Trophoblast cell (in vitro differentiated cells and primary cell): ENCODE results near the gene CORO2B.

ENCODE experiments used
- DNase-seq, 2 donors: peaks; one replicate each; pipeline ENCODE4 v3.0.0-alpha.2; 2016
- H2AFZ ChIP-seq: 2 replicates; pipeline ENCODE4 v1.6.1; 2013; ENCODE audit warnings: low read length, moderate library complexity, mild to moderate bottlenecking; ENCODE audit not compliant: insufficient read depth, poor library complexity
- H2AK5ac ChIP-seq: 2 replicates; pipeline ENCODE4 v1.6.1; 2013; ENCODE audit warnings: mild to moderate bottlenecking, low read length
- H2BK120ac ChIP-seq: 2 replicates; pipeline ENCODE4 v1.6.1; 2013; ENCODE audit warnings: low read length, mild to moderate bottlenecking, moderate library complexity; ENCODE audit not compliant: insufficient read depth, poor library complexity
- H2BK12ac ChIP-seq: 2 replicates; pipeline ENCODE4 v1.6.1; 2013; ENCODE audit warnings: mild to moderate bottlenecking, low read length, moderate library complexity
- H2BK5ac ChIP-seq: 2 replicates; pipeline ENCODE4 v1.6.1; 2013; ENCODE audit warnings: low read length, low read depth, moderate library complexity, mild to moderate bottlenecking; ENCODE audit not compliant: poor library complexity
- H3K14ac ChIP-seq: 2 replicates; pipeline ENCODE4 v1.6.1; 2013; ENCODE audit warnings: mild to moderate bottlenecking, low read length
- H3K18ac ChIP-seq: 2 replicates; pipeline ENCODE4 v1.6.1; 2013; ENCODE audit warnings: mild to moderate bottlenecking, low read length
- H3K23ac ChIP-seq: 2 replicates; pipeline ENCODE4 v1.6.1; 2013; ENCODE audit warnings: low read length
- H3K27ac ChIP-seq: 2 replicates; pipeline ENCODE4 v1.5.1; 2013; ENCODE audit warnings: low read depth, mild to moderate bottlenecking, inconsistent platforms, low read length, moderate library complexity
- H3K27me3 ChIP-seq: 2 replicates; pipeline ENCODE4 v1.6.1; 2013; ENCODE audit warnings: inconsistent platforms, mild to moderate bottlenecking, low read length, moderate library complexity; ENCODE audit not compliant: insufficient read depth
- H3K36me3 ChIP-seq, 2 experiments: 1 replicate in 1 of 2; 2 replicates in 1 of 2; pipeline ENCODE4 v1.6.1; 2013; ENCODE audit warnings: low read length in 2 of 2, mild to moderate bottlenecking in 2 of 2, moderate library complexity in 1 of 2; ENCODE audit not compliant: insufficient read depth in 2 of 2, control insufficient read depth in 1 of 2
- H3K4ac ChIP-seq: 2 replicates; pipeline ENCODE4 v1.6.1; 2013; ENCODE audit warnings: low read depth, mild to moderate bottlenecking, low read length, moderate library complexity
- H3K4me1 ChIP-seq, 2 experiments: 1 replicate in 1 of 2; 2 replicates in 1 of 2; pipeline ENCODE4 v1.6.1; 2013; ENCODE audit warnings: low read length in 2 of 2, mild to moderate bottlenecking in 2 of 2, moderate library complexity in 1 of 2; ENCODE audit not compliant: insufficient read depth in 2 of 2, control insufficient read depth in 1 of 2
- H3K4me2 ChIP-seq: 2 replicates; pipeline ENCODE4 v1.6.1; 2013; ENCODE audit warnings: inconsistent platforms, mild to moderate bottlenecking, low read length, moderate library complexity
- H3K4me3 ChIP-seq: 2 replicates; pipeline ENCODE4 v1.5.1; 2013; ENCODE audit warnings: mild to moderate bottlenecking, low read depth, low read length, inconsistent platforms
- H3K79me1 ChIP-seq: one replicate; pipeline ENCODE4 v1.6.1; 2013; ENCODE audit warnings: low read length
- H3K79me2 ChIP-seq: 2 replicates; pipeline ENCODE4 v1.6.1; 2013; ENCODE audit warnings: low read length, mild to moderate bottlenecking; ENCODE audit not compliant: control insufficient read depth, insufficient read depth, poor library complexity
- H3K9ac ChIP-seq: 2 replicates; pipeline ENCODE4 v1.6.1; 2013; ENCODE audit warnings: mild to moderate bottlenecking, low read length
- H3K9me3 ChIP-seq: 2 replicates; pipeline ENCODE4 v1.6.1; 2013; ENCODE audit warnings: low read depth, mild to moderate bottlenecking, control low read depth, inconsistent platforms, low read length; ENCODE audit not compliant: insufficient read depth
- H4K12ac ChIP-seq: 2 replicates; pipeline ENCODE4 v1.6.1; 2013; ENCODE audit warnings: low read depth, mild to moderate bottlenecking, low read length, moderate library complexity
- H4K8ac ChIP-seq: 2 replicates; pipeline ENCODE4 v1.6.1; 2013; ENCODE audit warnings: low read depth, mild to moderate bottlenecking, low read length, moderate library complexity
- H4K91ac ChIP-seq: one replicate; pipeline ENCODE4 v1.6.1; 2013; ENCODE audit warnings: low read depth, mild to moderate bottlenecking, low read length, moderate library complexity
- WGBS: extraction: QIAGEN DNeasy Blood & Tissue Kit; methylation state at CpG from one replicate; pipeline ENCODE4 v1.1.7; 2013; ENCODE audit warnings: missing lambda C conversion rate; ENCODE audit not compliant: insufficient read length, insufficient coverage; ENCODE audit errors: extremely low coverage; 5-methylcytosine and 5-hydroxymethylcytosine counted together

The CORO2B gene

GRCh38 chr15:68537097-68537496 is 41.7 kb upstream of the CORO2B start:
- H3K4me2 ChIP-seq = no peak overlapping the region
- no peak overlapping the region for H4K8ac ChIP-seq
- H3K27ac ChIP-seq = no peak overlapping the region
- no peaks in the 10 kb centered on the region for H3K27me3 ChIP-seq
- H3K9me3 ChIP-seq = no peaks in the 10 kb centered on the region
- H3K18ac ChIP-seq = no peak overlapping the region
- no peak overlapping the region for H3K9ac ChIP-seq
- no peaks in the 10 kb centered on the region for H3K79me1 ChIP-seq
- H3K4me3 ChIP-seq = no peak overlapping the region
- no peak overlapping the region for H3K23ac ChIP-seq
- no peak overlapping the region for H2BK5ac ChIP-seq
- H4K91ac ChIP-seq = no peak overlapping the region
- H3K36me3 ChIP-seq = no peaks in the 10 kb centered on the region
- no peak for DNase-seq
- no peak overlapping the region for H2AFZ ChIP-seq
- H3K4me1 ChIP-seq = no peaks in the 10 kb centered on the region
- H2BK12ac ChIP-seq = no peak overlapping the region
- no peak overlapping the region for H2BK120ac ChIP-seq
- H3K14ac ChIP-seq = no peak overlapping the region
- H3K79me2 ChIP-seq = no peaks in the 10 kb centered on the region
- H2AK5ac ChIP-seq = no peak overlapping the region
- no peak overlapping the region for H4K12ac ChIP-seq
- H3K4ac ChIP-seq = no peak overlapping the region

- no peak overlapping the region for H3K18ac ChIP-seq
- H3K9ac ChIP-seq = no peak overlapping the region
- H3K4me1 ChIP-seq = no peaks in the 10 kb centered on the region
- no peaks in the 10 kb centered on the region for H3K27me3 ChIP-seq
- no peaks in the 10 kb centered on the region for H3K79me2 ChIP-seq
- no peak overlapping the region for H3K4me2 ChIP-seq
- no peak overlapping the region for H3K4me3 ChIP-seq
- no peak overlapping the region for H3K14ac ChIP-seq
- no peak overlapping the region for H3K27ac ChIP-seq
- H3K36me3 ChIP-seq = no peaks in the 10 kb centered on the region
- H2AFZ ChIP-seq = no peak overlapping the region
- WGBS = no CpG with 5 or more reads among the region's 7 CpGs
- no peak overlapping the region for H2BK5ac ChIP-seq
- no peak overlapping the region for H3K23ac ChIP-seq
- H3K9me3 ChIP-seq = no peaks in the 10 kb centered on the region
- no peak overlapping the region for H4K8ac ChIP-seq
- H3K4ac ChIP-seq = no peak overlapping the region
- H4K91ac ChIP-seq = no peak overlapping the region
- H2BK12ac ChIP-seq = no peak overlapping the region
- DNase-seq = no peak
- H2BK120ac ChIP-seq = no peak overlapping the region
- no peak overlapping the region for H2AK5ac ChIP-seq
- H4K12ac ChIP-seq = no peak overlapping the region
- H3K79me1 ChIP-seq = no peaks in the 10 kb centered on the region
Observed at GRCh38 chr15:68537506-68537905, 41.3 kb upstream of the CORO2B start.

- Histone ChIP-seq H3K9me3 (no peaks in the 10 kb centered on the region), H3K18ac (no peak overlapping the region), H3K14ac (no peak overlapping the region), H2BK120ac (no peak overlapping the region), H2BK12ac (no peak overlapping the region), H3K9ac (no peak overlapping the region), H3K36me3 (no peaks in the 10 kb centered on the region), H3K4me1 (peaks cover 2% of the 10 kb centered on the region in 2 experiments), H3K23ac (no peak overlapping the region), H3K79me2 (no peaks in the 10 kb centered on the region), H3K27me3 (no peaks in the 10 kb centered on the region), H2BK5ac (no peak overlapping the region), H2AK5ac (no peak overlapping the region), H4K91ac (no peak overlapping the region), H3K79me1 (no peaks in the 10 kb centered on the region), H4K8ac (no peak overlapping the region), H3K27ac (no peak overlapping the region), H4K12ac (no peak overlapping the region), H2AFZ (no peak overlapping the region), H3K4ac (no peak overlapping the region), H3K4me2 (no peak overlapping the region), H3K4me3 (no peak overlapping the region)
- DNase-seq = no peak
- no CpG with 5 or more reads among the region's 4 CpGs for WGBS
Observed at GRCh38 chr15:68538311-68538710, 40.5 kb upstream of the CORO2B start.

GRCh38 chr15:68541743-68542142 is 37.0 kb upstream of the CORO2B start:
- no peak overlapping the region for H3K23ac ChIP-seq
- no peaks in the 10 kb centered on the region for H3K36me3 ChIP-seq
- H3K4me2 ChIP-seq = no peak overlapping the region
- no CpG with 5 or more reads among the region's 9 CpGs for WGBS
- H3K4me3 ChIP-seq = no peak overlapping the region
- no peak overlapping the region for H3K18ac ChIP-seq
- H2AK5ac ChIP-seq = no peak overlapping the region
- H2AFZ ChIP-seq = no peak overlapping the region
- H3K9ac ChIP-seq = no peak overlapping the region
- no peak overlapping the region for H2BK12ac ChIP-seq
- DNase-seq = no peak
- H3K79me1 ChIP-seq = no peaks in the 10 kb centered on the region
- H4K8ac ChIP-seq = no peak overlapping the region
- H4K12ac ChIP-seq = no peak overlapping the region
- no peaks in the 10 kb centered on the region for H3K27me3 ChIP-seq
- H3K4me1 ChIP-seq = peaks cover 8 to 13% of the 10 kb centered on the region in 2 experiments
- H3K4ac ChIP-seq = no peak overlapping the region
- no peak overlapping the region for H4K91ac ChIP-seq
- no peaks in the 10 kb centered on the region for H3K9me3 ChIP-seq
- H2BK5ac ChIP-seq = no peak overlapping the region
- H2BK120ac ChIP-seq = no peak overlapping the region
- no peak overlapping the region for H3K27ac ChIP-seq
- no peak overlapping the region for H3K14ac ChIP-seq
- H3K79me2 ChIP-seq = no peaks in the 10 kb centered on the region
